ENCODE measurements around the gene COQ8A. TPM values are rescaled to one million over a fixed set of nuclear protein-coding genes. Genes with fewer than 3 reads are reported as not detected.

COQ8A gene
- total and polyA plus RNA-seq, 10 of the 15 experiments (the other 5 are each of a cell fraction or from before 2014, with no cell fraction given) = 0.72 to 24.8 (median 12.1) TPM

- peak; percentile 56; the same call in 1 of the 2 replicates for TF ChIP-seq RELB (IDR thresholded peaks at IDR 0.05; ENCODE audit: low read depth)
- no peak for TF ChIP-seq CEBPB (IDR thresholded peaks at IDR 0.05; ENCODE audit: borderline replicate concordance in 1 of 2, low read depth in 2 of 2, low read length in 2 of 2)
- TF ChIP-seq SMAD1 (IDR thresholded peaks at IDR 0.05; ENCODE audit: low read depth, partially characterized antibody) = no peak
- peak; percentile 100 for TF ChIP-seq POLR2A (IDR thresholded peaks at IDR 0.05; ENCODE audit: low read depth, low read length)
- no peak for TF ChIP-seq PAX5 (IDR thresholded peaks at IDR 0.05; ENCODE audit: borderline replicate concordance, low read depth, low read length)
- TF ChIP-seq HDAC6 (IDR thresholded peaks at IDR 0.05; ENCODE audit: unreplicated experiment) = no peak
- TF ChIP-seq HDGF (IDR thresholded peaks at IDR 0.05) = peak; percentile 91
- no peak for TF ChIP-seq SMARCA5 (IDR thresholded peaks at IDR 0.05)
- no peak for TF ChIP-seq IRF5 (IDR thresholded peaks at IDR 0.05; ENCODE audit: borderline replicate concordance)
- TF ChIP-seq FOXM1 (IDR thresholded peaks at IDR 0.05; ENCODE audit: low read depth, low read length) = no peak
- peak; percentile 80 for TF ChIP-seq NRF1 (conservative IDR thresholded peaks at IDR 0.05; ENCODE audit: low read depth, low read length)
- TF ChIP-seq E2F4 (IDR thresholded peaks at IDR 0.05; ENCODE audit: low read depth, low read length) = no peak
- no peak for TF ChIP-seq ZBED1 (IDR thresholded peaks at IDR 0.05; ENCODE audit: borderline replicate concordance)
- no peak for TF ChIP-seq E4F1 (IDR thresholded peaks at IDR 0.05; ENCODE audit: borderline replicate concordance, partially characterized antibody)
- TF ChIP-seq USF1 (IDR thresholded peaks at IDR 0.05; ENCODE audit: borderline replicate concordance, extremely low read length, insufficient read depth, low read depth, low read length) = no peak
- TF ChIP-seq ZNF217 (IDR thresholded peaks at IDR 0.05) = no peak
- peak; percentile 29 for TF ChIP-seq HCFC1 (IDR thresholded peaks at IDR 0.05; ENCODE audit: low read length)
- no peak for TF ChIP-seq E2F8 (IDR thresholded peaks at IDR 0.05; ENCODE audit: low read depth, partially characterized antibody)
- no peak; the same call in 1 of the 2 replicates for TF ChIP-seq STAT1 (conservative IDR thresholded peaks at IDR 0.05)
- peak; percentile 8; the same call in 1 of the 2 replicates for TF ChIP-seq CBX5 (IDR thresholded peaks at IDR 0.05; ENCODE audit: low read depth)
Measured at GRCh38 chr1:226939438-226940028, 561 bp upstream of the COQ8A start (continued).

Data from GM12878 (cell line).